MM.1S (cell line): ENCODE results near the gene MUTYH.

Experiments
- EZH2 ChIP-seq: fragments of 300-600 bp; sonication (generic); optimal IDR thresholded peaks from 2 replicates; pipeline ENCODE3; 2017; ENCODE audit warnings: low read depth, mild to moderate bottlenecking, antibody characterized with exemption, low read length, mixed read lengths
- EZH2phosphoT487 ChIP-seq: fragments of 300-600 bp; sonication (generic); IDR thresholded peaks from 2 replicates; pipeline ENCODE4 v1.6.1; 2018; ENCODE audit warnings: antibody characterized with exemption, low read length
- TF ChIP-seq, protein P1 (sequence below): fragments of 300-600 bp; sonication (generic); IDR thresholded peaks from 2 replicates; pipeline ENCODE4 v1.5.1; 2016; ENCODE audit warnings: antibody characterized with exemption, low read length, mixed read lengths

DNA sequence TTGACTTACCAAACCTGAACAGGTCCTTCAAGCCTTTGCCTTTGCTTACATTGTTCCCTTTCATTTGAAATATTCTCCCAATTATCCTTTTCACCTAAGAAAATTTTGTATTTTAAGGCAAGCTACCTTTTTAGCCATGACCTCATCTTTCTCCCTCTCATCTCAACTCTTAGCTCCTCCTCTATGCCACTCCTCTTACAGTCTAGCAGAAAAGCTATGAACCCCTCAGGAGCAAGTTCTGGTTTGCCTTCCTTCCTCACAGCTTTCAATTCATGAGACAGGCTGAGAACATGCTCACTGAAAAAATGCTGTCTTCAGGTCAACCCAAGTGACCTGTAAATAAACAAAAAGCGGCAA, 8.3 kb upstream of the MUTYH start:
- TF ChIP-seq, protein P1, sequence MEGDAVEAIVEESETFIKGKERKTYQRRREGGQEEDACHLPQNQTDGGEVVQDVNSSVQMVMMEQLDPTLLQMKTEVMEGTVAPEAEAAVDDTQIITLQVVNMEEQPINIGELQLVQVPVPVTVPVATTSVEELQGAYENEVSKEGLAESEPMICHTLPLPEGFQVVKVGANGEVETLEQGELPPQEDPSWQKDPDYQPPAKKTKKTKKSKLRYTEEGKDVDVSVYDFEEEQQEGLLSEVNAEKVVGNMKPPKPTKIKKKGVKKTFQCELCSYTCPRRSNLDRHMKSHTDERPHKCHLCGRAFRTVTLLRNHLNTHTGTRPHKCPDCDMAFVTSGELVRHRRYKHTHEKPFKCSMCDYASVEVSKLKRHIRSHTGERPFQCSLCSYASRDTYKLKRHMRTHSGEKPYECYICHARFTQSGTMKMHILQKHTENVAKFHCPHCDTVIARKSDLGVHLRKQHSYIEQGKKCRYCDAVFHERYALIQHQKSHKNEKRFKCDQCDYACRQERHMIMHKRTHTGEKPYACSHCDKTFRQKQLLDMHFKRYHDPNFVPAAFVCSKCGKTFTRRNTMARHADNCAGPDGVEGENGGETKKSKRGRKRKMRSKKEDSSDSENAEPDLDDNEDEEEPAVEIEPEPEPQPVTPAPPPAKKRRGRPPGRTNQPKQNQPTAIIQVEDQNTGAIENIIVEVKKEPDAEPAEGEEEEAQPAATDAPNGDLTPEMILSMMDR, result no peak
- TF ChIP-seq EZH2 (no peak), EZH2phosphoT487 (no peak)
